Loucy (cell line): ENCODE results near the gene GRIA3.

Experiments
- CTCF ChIP-seq: fragments of 200-600 bp; sonication (generic); conservative IDR thresholded peaks from 2 replicates; pipeline ENCODE4 v1.5.1; 2014; ENCODE audit warnings: mild to moderate bottlenecking, antibody characterized with exemption, low read length
- EZH2phosphoT487 ChIP-seq: fragments of 200-600 bp; IDR thresholded peaks from 2 replicates; pipeline ENCODE4 v1.6.1; 2018; ENCODE audit warnings: antibody characterized with exemption, mild to moderate bottlenecking, moderate library complexity, borderline replicate concordance

- TF ChIP-seq CTCF (no peak), EZH2phosphoT487 (no peak)
Observed at GRCh38 chrX:123172869-123173268, 11.2 kb upstream of the GRIA3 start.
